K562 (cell line): ENCODE data around the gene OSBPL3. TPM values are rescaled to one million over a fixed set of nuclear protein-coding genes. Genes with fewer than 3 reads are reported as not detected.

ENCODE experiments used
- CCNT2 ChIP-seq: IDR thresholded peaks from 2 replicates; pipeline ENCODE4 v1.6.1; 2011; ENCODE audit warnings: borderline replicate concordance, low read depth, mild to moderate bottlenecking, moderate library complexity, mixed read lengths, low read length; ENCODE audit not compliant: insufficient read length; ENCODE audit errors: extremely low read depth
- CHAMP1 ChIP-seq: fragments of 450-650 bp; IDR thresholded peaks from 2 replicates; pipeline ENCODE4 v1.6.1; 2016; ENCODE audit warnings: mild to moderate bottlenecking
- E2F6 ChIP-seq, 2 experiments: IDR thresholded peaks; 2 replicates each; pipeline ENCODE4 v1.6.1; 2011; ENCODE audit warnings: borderline replicate concordance in 1 of 2, control low read depth in 1 of 2, low read depth in 1 of 2, low read length in 1 of 2, mild to moderate bottlenecking in 1 of 2, mixed read lengths in 1 of 2, moderate library complexity in 1 of 2; ENCODE audit not compliant: insufficient read depth in 1 of 2, insufficient read length in 1 of 2, poor library complexity in 1 of 2, severe bottlenecking in 1 of 2; ENCODE audit errors: extremely low read depth in 1 of 2
- GATAD2B ChIP-seq: fragments of 450-650 bp; IDR thresholded peaks from 2 replicates; pipeline ENCODE4 v1.6.1; 2017; ENCODE audit warnings: mild to moderate bottlenecking, borderline replicate concordance
- L3MBTL2 ChIP-seq: fragments of 450-650 bp; IDR thresholded peaks from 2 replicates; pipeline ENCODE4 v1.6.1; 2016; ENCODE audit warnings: mild to moderate bottlenecking, moderate library complexity
- NKRF ChIP-seq: fragments of 450-650 bp; IDR thresholded peaks from 2 replicates; pipeline ENCODE4 v1.6.1; 2016; ENCODE audit warnings: borderline replicate concordance
- PHTF2 ChIP-seq: fragments of 250-450 bp; sonication (Bioruptor Pico); IDR thresholded peaks from 2 replicates; pipeline ENCODE4 v1.5.0; 2021; ENCODE audit warnings: mild to moderate bottlenecking
- PPARD ChIP-seq: fragments of 250-450 bp; sonication (Bioruptor Pico); IDR thresholded peaks from 2 replicates; pipeline ENCODE4 v1.8.0; 2022; ENCODE audit warnings: inconsistent platforms, mild to moderate bottlenecking, moderate library complexity
- RAD51 ChIP-seq: fragments of 450-650 bp; IDR thresholded peaks from 2 replicates; pipeline ENCODE4 v1.7.1; 2016; ENCODE audit warnings: low read depth, mild to moderate bottlenecking, borderline replicate concordance
- RCOR1 ChIP-seq, 2 experiments: IDR thresholded peaks; 2 replicates each; pipeline ENCODE4 v1.6.1; 2012; ENCODE audit warnings: low read depth in 2 of 2, low read length in 2 of 2, borderline replicate concordance in 1 of 2, improper control_type of control experiment in 1 of 2
- RHOXF2B ChIP-seq: fragments of 250-450 bp; sonication (Bioruptor Pico); conservative IDR thresholded peaks from 2 replicates; pipeline ENCODE4 v1.5.1; 2021
- TAF7 ChIP-seq: fragments of 450-650 bp; IDR thresholded peaks from 2 replicates; pipeline ENCODE4 v1.6.1; 2016; ENCODE audit warnings: missing genetic modification characterization, missing compliant biosample characterization
- UBTF ChIP-seq, 2 experiments: IDR thresholded peaks; 2 replicates each; pipeline ENCODE4 v1.6.1; 2012; ENCODE audit warnings: improper control_type of control experiment in 2 of 2, low read depth in 2 of 2, low read length in 2 of 2, borderline replicate concordance in 1 of 2
- ZBTB2 ChIP-seq: fragments of 450-650 bp; IDR thresholded peaks from 2 replicates; pipeline ENCODE4 v1.6.1; 2016; ENCODE audit warnings: antibody characterized with exemption
- ZFP36 ChIP-seq: fragments of 150-350 bp; IDR thresholded peaks from 2 replicates; pipeline ENCODE4 v1.6.1; 2018; ENCODE audit warnings: low read length, low read depth; ENCODE audit not compliant: partially characterized antibody
- ZNF282 ChIP-seq: sonication (generic); formaldehyde crosslinking; IDR thresholded peaks from 2 replicates; pipeline ENCODE4 v1.8.1; 2023; ENCODE audit warnings: missing genetic modification reagents
- ZNF77 ChIP-seq: fragments of 250-450 bp; sonication (Bioruptor Pico); IDR thresholded peaks from 2 replicates; pipeline ENCODE4 v1.5.0; 2020
- ZNF780A ChIP-seq: fragments of 250-450 bp; sonication (Bioruptor Pico); IDR thresholded peaks from 2 replicates; pipeline ENCODE4 v1.5.0; 2021; ENCODE audit warnings: mild to moderate bottlenecking
- polyA plus RNA-seq, 8 experiments: library from polyadenylated mRNA; depleted of rRNA in 4 of 8; stranded (reverse) in 5 of 8; unstranded in 3 of 8; fragments of >200 nt; fragmentation: Nextera tagmentation in 2 of 8; fragmentation: Illumina TruSeq in 1 of 8; extraction: Ambion mirVana in 2 of 8; extraction: Trizol in 1 of 8; gene quantifications; 2 replicates each; pipeline versions ENCODE4 v1.2.1 to v1.2.3, GENCODE V29; 2011 to 2014; ENCODE audit warnings: inconsistent platforms in 1 of 8, missing spikeins in 1 of 8
- total RNA-seq, 7 experiments: library from RNA; depleted of rRNA in 6 of 7; stranded (reverse); fragments of >200 nt in 6 of 7; fragmentation: Illumina TruSeq in 2 of 7; extraction: Trizol in 2 of 7; gene quantifications; 2 replicates each; pipeline versions ENCODE4 v1.2.1 to v1.2.3, GENCODE V29; 2011 to 2021; ENCODE audit warnings: low replicate concordance in 1 of 7

OSBPL3 gene
- total and polyA plus RNA-seq, 9 of the 15 experiments (the other 6 are each of a cell fraction or from before 2014, with no cell fraction given) = 4.8 to 37.2 (median 26.5) TPM

GRCh38 chr7:24979470-24979862 is 512 bp downstream of the OSBPL3 start (continued):
- TF ChIP-seq GATAD2B = no peak
- TF ChIP-seq CHAMP1 = no peak
- no peak for TF ChIP-seq ZNF780A
- TF ChIP-seq TAF7 = no peak
- peak; percentile 67 for TF ChIP-seq CCNT2
- TF ChIP-seq ZNF77 (CRISPR knock-in tag) = no peak
- no peak for TF ChIP-seq RHOXF2B (CRISPR knock-in tag)
- no peak for TF ChIP-seq ZBTB2
- TF ChIP-seq PPARD (CRISPR knock-in tag) = no peak
- no peak for TF ChIP-seq NKRF
- no peak for TF ChIP-seq RAD51
- no peak for TF ChIP-seq PHTF2
- TF ChIP-seq RCOR1 (IDR thresholded peaks at IDR 0.05; ENCODE audit: borderline replicate concordance in 1 of 2, low read depth in 2 of 2, low read length in 2 of 2) = peak in 1 of 2 experiments; percentile 56; a peak in 1 of 4 replicates
- TF ChIP-seq E2F6 (IDR thresholded peaks at IDR 0.05; ENCODE audit: borderline replicate concordance in 1 of 2, extremely low read depth in 1 of 2, insufficient read depth in 1 of 2, insufficient read length in 1 of 2, low read depth in 1 of 2, low read length in 1 of 2, poor library complexity in 1 of 2, severe bottlenecking in 1 of 2) = peak in 1 of 2 experiments; percentile 78
- peak; percentile 98 to 99 for TF ChIP-seq UBTF (IDR thresholded peaks at IDR 0.05; ENCODE audit: borderline replicate concordance in 1 of 2, low read depth in 2 of 2, low read length in 2 of 2)
- TF ChIP-seq ZFP36 = no peak
- 0 out of 2 replicates have a peak, but pooled peaks have one; percentile 54 for TF ChIP-seq L3MBTL2
- TF ChIP-seq ZNF282 (CRISPR knock-in tag) = 0 out of 2 replicates have a peak, but pooled peaks have one; percentile 8
